ENCODE results near the gene VTA1.

VTA1 gene

GRCh38 chr6:142266060-142266459, 119.0 kb downstream of the VTA1 start:
- no peak for DNase-seq (ENCODE audit: low read depth, low spot score)

- DNase-seq (ENCODE audit: low read depth, low spot score): no peak
Measured at GRCh38 chr6:142271476-142271875, 124.4 kb downstream of the VTA1 start.

Measured in activated CD4-positive, CD25-positive, alpha-beta regulatory T cell treated with anti-CD3 and anti-CD28 coated beads, Interleukin-2, amount 50 U/mL, for 16 hours (primary cell).